HG03460 (cell line): ENCODE measurements around the gene LYPD4.
"Not testable (repeated sequence)": the region's sequence is repeated elsewhere in the genome, so short reads cannot be mapped to it uniquely, and the experiment has no call there.

Source experiments
- ATAC-seq: cut with Tn5 transposase; IDR thresholded peaks from one replicate; pipeline ENCODE4 v1.9.1; 2021; ENCODE audit not compliant: unreplicated experiment

LYPD4 gene

GRCh38 chr19:41875973-41876372 lies 31.5 kb upstream of the LYPD4 start:
- not testable (repeated sequence) for ATAC-seq

DNA sequence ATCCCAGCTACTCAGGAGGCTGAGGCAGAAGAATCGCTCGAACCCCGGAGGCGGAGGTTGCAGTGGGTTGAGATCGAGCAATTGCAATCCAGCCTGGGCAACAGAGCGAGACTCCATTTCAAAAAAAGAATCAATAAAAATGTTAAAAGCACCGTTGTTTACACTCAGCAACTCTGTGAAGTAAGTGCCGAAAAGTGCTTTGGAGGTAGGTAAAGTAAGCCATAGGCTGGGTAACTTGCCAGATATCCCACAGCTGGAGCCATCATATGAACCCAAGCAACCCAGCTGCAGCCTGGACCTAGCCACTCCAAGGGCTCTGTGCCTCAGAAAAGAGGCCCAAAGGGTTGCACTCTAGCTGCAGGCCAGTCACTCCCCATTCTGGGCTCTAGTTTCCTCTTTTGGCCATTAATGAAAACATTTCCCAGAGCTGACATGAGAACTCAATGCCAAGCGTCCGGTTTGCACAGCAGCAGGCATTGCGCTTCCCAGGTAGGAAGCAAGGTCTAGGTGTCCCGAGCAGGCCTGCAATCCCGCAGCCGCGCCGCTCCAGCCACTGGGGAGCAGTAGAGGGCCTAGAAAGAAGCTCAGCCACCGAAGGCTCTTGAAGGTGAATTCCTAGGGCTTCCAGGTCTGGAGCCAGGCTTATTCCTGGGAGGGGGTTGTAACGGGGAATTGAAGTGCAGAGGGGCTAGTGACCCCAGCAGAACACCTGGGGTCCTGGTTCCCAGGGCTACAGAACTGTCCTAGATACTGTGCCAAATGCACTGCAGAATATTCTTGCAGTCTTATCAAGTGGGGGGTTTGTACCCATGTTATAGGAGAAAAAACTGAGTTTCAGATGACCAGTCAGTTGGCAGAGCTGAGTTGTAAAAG lies 28.5 kb upstream of the LYPD4 start:
- ATAC-seq = no peak

- ATAC-seq = no peak
Measured at GRCh38 chr19:41872384-41872774, 27.9 kb upstream of the LYPD4 start.

- peak; percentile 58 for ATAC-seq
Measured at GRCh38 chr19:41871573-41872383, 27.3 kb upstream of the LYPD4 start.

GRCh38 chr19:41870401-41870873 lies 26.0 kb upstream of the LYPD4 start:
- ATAC-seq = no peak

DNA sequence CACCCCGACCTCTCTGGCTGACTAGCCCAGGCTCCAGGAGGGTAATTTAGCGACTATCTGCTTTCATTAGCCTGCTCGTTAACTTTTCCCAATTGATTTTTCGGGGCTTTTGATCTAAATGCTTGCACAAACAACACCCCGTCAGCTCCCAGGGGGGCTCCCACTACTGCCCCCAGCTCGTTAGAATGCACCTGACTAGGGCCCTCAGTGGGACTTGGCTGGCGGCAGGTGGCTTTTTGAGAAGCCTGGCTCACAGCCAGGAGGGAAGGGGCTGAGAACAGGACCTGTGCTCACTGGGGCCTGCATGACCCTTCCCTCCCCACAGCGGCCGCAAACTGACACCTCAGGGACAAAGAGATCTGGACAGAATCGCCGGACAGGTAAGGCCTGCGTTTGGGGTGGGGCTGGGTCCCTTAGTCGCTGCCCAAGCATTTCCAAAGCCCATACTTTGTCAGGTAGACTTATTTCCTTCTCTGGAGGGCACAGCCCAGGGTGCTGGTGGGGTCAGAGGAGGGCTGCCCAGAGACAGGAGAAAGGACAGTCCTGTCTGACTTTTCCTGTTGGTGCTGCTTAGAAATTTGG lies 25.0 kb upstream of the LYPD4 start:
- ATAC-seq = no peak

DNA sequence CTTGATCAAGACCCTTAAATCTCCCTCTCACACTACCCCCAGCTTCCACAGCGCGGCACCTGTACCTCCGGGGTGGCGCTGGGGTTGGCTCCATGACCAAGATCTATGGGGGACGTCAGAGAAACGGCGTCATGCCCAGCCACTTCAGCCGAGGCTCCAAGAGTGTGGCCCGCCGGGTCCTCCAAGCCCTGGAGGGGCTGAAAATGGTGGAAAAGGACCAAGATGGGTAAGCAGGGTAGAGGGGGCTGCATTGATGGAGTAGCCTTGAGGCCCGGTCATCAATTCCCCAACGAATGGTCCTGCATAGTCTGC lies 24.5 kb upstream of the LYPD4 start:
- ATAC-seq = no peak

DNA sequence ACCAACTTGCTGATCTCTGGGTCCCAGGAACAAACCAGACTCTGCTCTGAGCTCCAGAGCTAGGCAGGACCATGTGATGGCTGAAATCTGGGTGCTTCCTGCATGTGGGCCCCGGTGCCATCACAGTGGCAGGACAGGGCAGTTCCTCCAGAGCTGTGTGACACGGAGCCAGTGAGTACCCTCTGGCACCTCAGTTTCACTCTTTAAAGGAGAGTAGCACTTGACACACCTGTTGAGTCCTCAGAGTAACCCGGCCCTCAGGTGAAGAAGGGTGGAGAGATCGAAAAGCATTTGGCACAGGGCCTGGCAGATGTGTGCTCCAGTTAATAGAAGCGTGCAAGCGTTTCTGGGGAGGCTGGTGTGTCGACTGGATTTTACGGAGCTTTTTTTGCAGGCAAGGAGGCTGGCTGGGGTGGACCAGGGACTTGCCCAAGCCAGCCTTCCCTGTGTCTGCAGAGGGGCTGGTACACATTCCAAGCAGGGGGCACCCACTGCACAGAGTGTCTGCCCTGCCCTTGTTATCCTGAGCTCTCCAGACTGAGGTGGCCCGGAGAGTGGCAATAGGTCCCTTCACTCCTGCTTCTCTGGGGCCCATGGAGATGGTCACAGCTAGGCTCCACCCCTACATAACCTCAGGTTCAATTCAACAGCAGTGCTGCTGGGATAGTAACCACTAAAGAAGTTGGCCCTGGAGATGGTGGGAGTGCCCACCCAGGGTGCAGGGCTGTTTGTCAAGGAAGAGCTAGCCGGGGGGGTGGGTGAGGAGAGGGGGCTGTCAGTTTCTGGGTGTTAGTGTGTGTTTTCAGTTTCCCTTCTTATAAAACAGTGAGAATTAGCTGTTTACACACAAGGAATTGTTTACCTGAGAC lies 23.9 kb upstream of the LYPD4 start:
- no peak for ATAC-seq

DNA sequence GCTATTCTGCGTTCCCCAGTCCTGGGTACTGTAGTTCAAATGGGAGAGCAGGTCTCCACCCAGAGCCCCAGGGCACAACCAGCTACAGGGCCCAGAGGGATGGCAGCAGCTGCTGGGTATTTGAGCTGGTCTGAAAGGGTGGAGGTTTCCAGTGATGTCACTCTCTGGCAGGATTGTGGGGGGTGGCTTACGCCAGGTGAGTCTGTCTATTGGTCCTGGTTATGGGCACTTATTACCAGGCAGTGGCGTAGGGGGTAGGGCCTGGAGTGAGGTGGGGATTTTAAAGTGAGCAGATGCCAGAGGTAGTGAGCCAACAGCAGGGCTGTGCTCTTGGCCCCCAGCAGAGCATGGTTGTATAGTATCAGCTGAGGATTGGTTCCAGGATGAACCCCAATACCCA lies 21.8 kb upstream of the LYPD4 start:
- no peak for ATAC-seq

- ATAC-seq = no peak
Measured at GRCh38 chr19:41864374-41864773, 19.9 kb upstream of the LYPD4 start.

DNA sequence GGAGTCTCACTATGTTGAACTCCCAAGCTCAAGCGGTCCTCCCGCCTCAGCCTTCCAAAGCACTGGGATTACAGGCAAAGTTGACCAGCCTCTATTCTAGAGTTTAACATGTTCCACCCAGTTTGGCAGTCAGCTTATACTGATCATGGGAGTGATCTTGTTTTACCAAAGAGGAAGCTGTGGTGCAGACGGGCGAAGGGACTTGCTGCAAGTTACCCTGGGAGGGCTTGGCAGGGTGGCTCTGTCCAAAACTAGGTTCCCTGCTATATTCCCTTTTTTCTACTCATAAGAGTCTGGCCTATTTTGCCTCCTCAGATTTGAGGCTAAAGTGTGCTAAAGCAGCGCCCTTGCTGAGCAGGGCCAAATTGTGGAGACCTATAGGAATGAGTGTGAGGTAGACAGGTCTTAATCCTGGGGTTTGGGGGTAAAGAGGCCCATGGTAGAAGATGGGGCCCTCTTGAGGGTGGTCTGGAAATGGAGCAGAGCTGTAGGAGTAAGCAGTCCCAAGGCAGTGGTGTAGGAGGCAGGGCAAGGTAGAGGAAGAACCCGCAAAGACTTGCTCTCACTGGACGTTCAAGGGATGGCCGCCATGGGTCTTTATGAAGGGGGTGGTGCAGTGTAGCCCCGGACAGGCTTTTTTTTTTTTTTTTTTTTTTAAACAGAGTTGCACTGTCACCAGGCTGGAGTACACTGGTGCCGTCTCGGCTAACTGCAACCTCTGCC lies 18.9 kb upstream of the LYPD4 start:
- no peak for ATAC-seq

GRCh38 chr19:41862445-41862986 lies 18.0 kb upstream of the LYPD4 start:
- ATAC-seq = no peak

DNA sequence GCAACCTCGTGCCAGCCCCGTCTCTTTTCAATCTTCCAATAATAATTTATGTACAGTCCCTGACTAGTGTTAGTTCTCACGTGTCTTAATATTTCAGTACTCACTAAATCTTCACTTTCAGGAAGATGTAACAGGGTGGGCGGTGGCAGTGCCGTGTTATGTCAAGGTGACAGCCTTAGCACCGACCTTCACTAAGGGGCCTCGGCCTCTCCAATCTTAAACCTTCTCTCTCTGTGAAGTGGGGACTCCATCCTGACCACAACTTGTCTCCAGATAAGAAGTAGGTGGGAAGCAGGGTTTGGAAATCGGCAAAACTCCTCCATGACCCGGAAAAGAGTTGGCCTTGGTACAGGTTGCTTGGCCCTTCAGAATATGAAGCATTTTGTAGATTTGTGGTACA lies 17.4 kb upstream of the LYPD4 start:
- no peak for ATAC-seq

- ATAC-seq = no peak
Measured at GRCh38 chr19:41861116-41861768, 16.8 kb upstream of the LYPD4 start.

DNA sequence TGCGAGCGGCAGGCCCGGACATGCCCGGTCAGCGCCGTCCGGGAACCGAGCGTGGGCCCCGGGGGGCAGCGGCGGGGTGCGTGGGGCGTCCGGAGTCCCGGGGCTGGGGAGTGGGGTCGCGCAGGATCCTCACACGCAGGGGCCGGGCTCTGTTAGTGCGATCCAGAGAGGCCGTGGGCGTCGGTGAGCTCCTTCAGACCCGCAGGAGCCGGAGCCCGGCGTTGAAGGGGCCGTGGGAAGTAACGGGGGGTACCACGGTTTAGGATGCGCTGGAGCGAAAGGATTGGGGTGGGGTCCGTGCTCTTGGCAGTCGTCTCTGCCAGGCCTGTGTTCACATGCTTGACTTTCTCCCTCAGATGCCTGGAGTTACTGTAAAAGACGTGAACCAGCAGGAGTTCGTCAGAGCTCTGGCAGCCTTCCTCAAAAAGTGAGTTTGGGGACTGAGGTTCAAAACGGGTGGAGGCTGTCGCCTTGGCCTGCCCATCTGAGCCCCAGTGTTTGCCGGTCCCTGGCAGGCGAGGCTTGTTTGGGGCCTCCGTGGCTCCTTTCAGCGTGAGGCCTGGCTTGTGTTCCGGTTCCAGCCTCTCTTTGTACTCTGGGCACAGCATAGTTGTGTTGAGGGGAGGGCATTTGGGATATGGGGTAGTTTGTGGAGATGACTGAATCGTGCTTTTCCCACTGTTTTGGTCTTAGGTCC lies 16.1 kb upstream of the LYPD4 start:
- no peak for ATAC-seq

GRCh38 chr19:41859618-41860418 lies 15.3 kb upstream of the LYPD4 start, which contains the start of gene RPS19:
Gene RPS19 (plus strand): TSS chr19:41860255. CDS start chr19:41860775, 520 bp downstream.
- peak; percentile 75 for ATAC-seq

GRCh38 chr19:41859213-41859617 lies 14.7 kb upstream of the LYPD4 start:
- no peak for ATAC-seq

- no peak for ATAC-seq
Measured at GRCh38 chr19:41853768-41854167, 9.3 kb upstream of the LYPD4 start.
